HEK293 (cell line): Measurements from ENCODE around the gene CYBA.

Source experiments
- CTCF ChIP-seq: fragments of 450-650 bp; formaldehyde crosslinking; IDR thresholded peaks from 2 replicates; pipeline ENCODE4 v1.5.1; 2016; ENCODE audit warnings: missing biosample characterization, missing genetic modification characterization
- REST ChIP-seq: fragments of 450-650 bp; formaldehyde crosslinking; IDR thresholded peaks from 2 replicates; pipeline ENCODE4 v1.5.1; 2016; ENCODE audit warnings: missing biosample characterization, missing genetic modification characterization
- ZNF114 ChIP-seq: fragments of 450-650 bp; formaldehyde crosslinking; IDR thresholded peaks from 2 replicates; pipeline ENCODE4 v1.5.0; 2017; ENCODE audit warnings: missing biosample characterization, missing genetic modification characterization
- ZNF274 ChIP-seq, 2 experiments: fragments of 200-500 bp in 1 of 2; fragments of 450-650 bp in 1 of 2; sonication (Bioruptor generic) in 1 of 2; formaldehyde crosslinking in 1 of 2; IDR thresholded peaks; 2 replicates each; pipeline versions ENCODE4 v1.5.1 to v1.6.1; 2014 to 2016; ENCODE audit warnings: borderline replicate concordance in 1 of 2, inconsistent platforms in 1 of 2, low read length in 1 of 2, missing biosample characterization in 1 of 2, missing genetic modification characterization in 1 of 2
- ZNF302 ChIP-seq: fragments of 450-650 bp; formaldehyde crosslinking; IDR thresholded peaks from 2 replicates; pipeline ENCODE4 v1.5.1; 2016; ENCODE audit warnings: missing biosample characterization, missing genetic modification characterization, low read depth
- ZNF324 ChIP-seq: fragments of 450-650 bp; formaldehyde crosslinking; IDR thresholded peaks from 2 replicates; pipeline ENCODE4 v1.5.1; 2016; ENCODE audit warnings: missing biosample characterization, missing genetic modification characterization
- ZNF768 ChIP-seq: fragments of 450-650 bp; formaldehyde crosslinking; IDR thresholded peaks from 2 replicates; pipeline ENCODE4 v1.5.1; 2018; ENCODE audit warnings: missing biosample characterization, mild to moderate bottlenecking, missing genetic modification characterization

- TF ChIP-seq ZNF768 (tag by site-specific recombination) (no peak), ZNF274 (IDR thresholded peaks at IDR 0.05; ENCODE audit: low read length) (no peak), ZNF274 (tag by site-specific recombination; IDR thresholded peaks at IDR 0.05; ENCODE audit: borderline replicate concordance) (no peak), REST (tag by site-specific recombination) (no peak), ZNF302 (no peak), ZNF324 (tag by site-specific recombination) (no peak), ZNF114 (no peak), CTCF (tag by site-specific recombination) (no peak)
Measured at GRCh38 chr16:88617268-88618031, 33.4 kb downstream of the CYBA start.
